H1 (cell line): Measurements from ENCODE around the gene ZC3H6. TPM values are rescaled to one million over a fixed set of nuclear protein-coding genes. Genes with fewer than 3 reads are reported as not detected.

Experiments used
- CTCF ChIA-PET: fragments of 300-600 bp; sonication (Branson Sonifier 250); formaldehyde crosslinking; loops from one replicate; lab custom pipeline; 2021; ENCODE audit not compliant: partially characterized antibody; lab: Charles Lee
- POLR2A ChIA-PET: fragments of 300-600 bp; sonication (Branson Sonifier 250); formaldehyde crosslinking; loops from one replicate; lab custom pipeline; 2021; ENCODE audit warnings: inconsistent platforms; ENCODE audit not compliant: partially characterized antibody; lab: Charles Lee
- DNase-seq, 2 experiments: peaks; one replicate each; pipeline versions ENCODE4 v3.0.0 to v3.0.0-alpha.2; 2010 to 2022; ENCODE audit warnings: low spot score in 2 of 2, low read depth in 1 of 2, mixed read lengths in 1 of 2
- FAIRE-seq: peaks from 2 replicates; lab custom pipeline; 2011; peaks lifted over from hg19 to GRCh38; lab: Jason Lieb, UNC
- H2AFZ ChIP-seq: 2 replicates; pipeline ENCODE4 v1.8.1; 2012; ENCODE audit warnings: low read length, inconsistent platforms
- H2AK5ac ChIP-seq: 2 replicates; pipeline ENCODE4 v1.6.1; 2013; ENCODE audit warnings: low read depth, low read length
- H2BK120ac ChIP-seq: replicated peaks from 2 replicates; pipeline ENCODE3; 2013; ENCODE audit warnings: low read depth, low read length, inconsistent platforms
- H2BK12ac ChIP-seq: 2 replicates; pipeline ENCODE4 v1.6.1; 2013; ENCODE audit warnings: low read depth, low read length
- H2BK15ac ChIP-seq: 2 replicates; pipeline ENCODE4 v1.6.1; 2013; ENCODE audit warnings: low read length
- H2BK20ac ChIP-seq: 2 replicates; pipeline ENCODE4 v1.6.1; 2013; ENCODE audit warnings: low read length
- H2BK5ac ChIP-seq: 2 replicates; pipeline ENCODE4 v1.6.1; 2013; ENCODE audit warnings: low read depth, low read length
- H3K14ac ChIP-seq: 2 replicates; pipeline ENCODE4 v1.6.1; 2013; ENCODE audit warnings: inconsistent platforms; ENCODE audit not compliant: insufficient read length
- H3K18ac ChIP-seq: 2 replicates; pipeline ENCODE4 v1.6.1; 2013; ENCODE audit warnings: low read length; ENCODE audit errors: extremely low read depth
- H3K23ac ChIP-seq: 2 replicates; pipeline ENCODE4 v1.6.1; 2013; ENCODE audit warnings: inconsistent platforms; ENCODE audit not compliant: insufficient read length
- H3K23me2 ChIP-seq: 2 replicates; pipeline ENCODE4 v1.6.1; 2013; ENCODE audit warnings: low read depth, low read length
- H3K27ac ChIP-seq: 2 replicates; pipeline ENCODE4 v1.6.1; 2011; ENCODE audit warnings: low read depth, low read length, inconsistent platforms
- H3K27me3 ChIP-seq, 4 experiments: replicated peaks in 1 of 4; 1 replicate in 1 of 4; 2 replicates in 3 of 4; pipeline versions ENCODE4 v1.6.1 to v1.8.1; 2011 to 2013; ENCODE audit warnings: low read length in 3 of 4, mild to moderate bottlenecking in 3 of 4, inconsistent platforms in 2 of 4, mixed read lengths in 2 of 4, moderate library complexity in 1 of 4; ENCODE audit not compliant: control insufficient read depth in 3 of 4, insufficient read depth in 3 of 4; ENCODE audit errors: extremely low read depth in 1 of 4
- H3K36me3 ChIP-seq, 4 experiments: 2 replicates each; pipeline versions ENCODE4 v1.6.1 to v1.8.1; 2011 to 2013; ENCODE audit warnings: mild to moderate bottlenecking in 4 of 4, low read length in 3 of 4, moderate library complexity in 2 of 4, control low read depth in 1 of 4, inconsistent platforms in 1 of 4; ENCODE audit not compliant: insufficient read depth in 4 of 4, control insufficient read depth in 2 of 4
- H3K4ac ChIP-seq: replicated peaks from 2 replicates; pipeline ENCODE3; 2013; ENCODE audit warnings: low read length, low read depth, mixed read lengths, inconsistent platforms; ENCODE audit not compliant: insufficient read length
- H3K4me1 ChIP-seq, 4 experiments: replicated peaks in 1 of 4; 1 replicate in 1 of 4; 2 replicates in 3 of 4; pipeline versions ENCODE4 v1.6.1 to v1.8.1; 2011 to 2013; ENCODE audit warnings: low read length in 3 of 4, inconsistent platforms in 2 of 4, mixed read lengths in 1 of 4; ENCODE audit not compliant: insufficient read depth in 4 of 4, control insufficient read depth in 3 of 4
- H3K4me2 ChIP-seq, 2 experiments: 2 replicates each; pipeline versions ENCODE4 v1.6.1 to v1.8.1; 2011 to 2013; ENCODE audit warnings: low read depth in 2 of 2, low read length in 2 of 2, control low read depth in 1 of 2, inconsistent platforms in 1 of 2, mild to moderate bottlenecking in 1 of 2; ENCODE audit not compliant: insufficient read depth in 1 of 2
- H3K4me3 ChIP-seq, 4 experiments: fragments of 200-600, 300-600 bp in 1 of 4; sonication (generic), shearing (Covaris generic), sonication (Bioruptor Twin) in 1 of 4; 2 replicates each; pipeline versions ENCODE4 v1.5.1 to v1.8.1; 2011 to 2016; ENCODE audit warnings: low read length in 4 of 4, low read depth in 3 of 4, control low read depth in 2 of 4, inconsistent platforms in 2 of 4, mild to moderate bottlenecking in 2 of 4, mixed read lengths in 1 of 4, moderate library complexity in 1 of 4; ENCODE audit not compliant: insufficient read depth in 2 of 4; ENCODE audit errors: extremely low read depth in 1 of 4
- H3K56ac ChIP-seq: replicated peaks from 2 replicates; pipeline ENCODE3; 2013; ENCODE audit warnings: low read depth, mild to moderate bottlenecking, mixed read lengths, low read length, inconsistent platforms; ENCODE audit not compliant: insufficient read length
- H3K79me1 ChIP-seq: 2 replicates; pipeline ENCODE4 v1.6.1; 2013; ENCODE audit warnings: low read depth, low read length, control low read depth
- H3K79me2 ChIP-seq, 2 experiments: 2 replicates each; pipeline versions ENCODE4 v1.6.1 to v1.8.1; 2012 to 2013; ENCODE audit warnings: low read length in 2 of 2, mild to moderate bottlenecking in 2 of 2, inconsistent platforms in 1 of 2; ENCODE audit not compliant: insufficient read depth in 2 of 2, control insufficient read depth in 1 of 2
- H3K9ac ChIP-seq, 4 experiments: replicated peaks in 1 of 4; 1 replicate in 1 of 4; 2 replicates in 3 of 4; pipeline versions ENCODE4 v1.6.1 to v1.8.1; 2011 to 2013; ENCODE audit warnings: low read depth in 3 of 4, low read length in 3 of 4, control low read depth in 2 of 4, mild to moderate bottlenecking in 2 of 4, moderate library complexity in 2 of 4, inconsistent platforms in 1 of 4; ENCODE audit errors: extremely low read depth in 1 of 4
- H3K9me3 ChIP-seq, 2 experiments: 2 replicates each; pipeline versions ENCODE4 v1.6.1 to v1.8.1; 2012 to 2013; ENCODE audit warnings: mild to moderate bottlenecking in 2 of 2, moderate library complexity in 2 of 2, control low read depth in 1 of 2, inconsistent platforms in 1 of 2, low read depth in 1 of 2, low read length in 1 of 2, mixed read lengths in 1 of 2; ENCODE audit not compliant: insufficient read depth in 2 of 2
- H4K20me1 ChIP-seq, 2 experiments: replicated peaks in 1 of 2; 2 replicates each; pipeline versions ENCODE3 to v1.8.1; 2011 to 2013; ENCODE audit warnings: inconsistent platforms in 2 of 2, low read length in 2 of 2, mild to moderate bottlenecking in 1 of 2; ENCODE audit not compliant: insufficient read depth in 2 of 2, control insufficient read depth in 1 of 2
- H4K5ac ChIP-seq: 2 replicates; pipeline ENCODE4 v1.6.1; 2013; ENCODE audit warnings: low read length, low read depth, mixed read lengths, inconsistent platforms; ENCODE audit not compliant: insufficient read length
- H4K8ac ChIP-seq: 2 replicates; pipeline ENCODE4 v1.8.0; 2013; ENCODE audit warnings: mild to moderate bottlenecking, moderate library complexity, low read length, inconsistent platforms; ENCODE audit not compliant: insufficient read depth; ENCODE audit errors: extremely low read depth
- H4K91ac ChIP-seq: replicated peaks from 2 replicates; pipeline ENCODE3; 2013; ENCODE audit warnings: low read length, mixed read lengths, inconsistent platforms; ENCODE audit not compliant: insufficient read length
- SP2 ChIP-seq: IDR thresholded peaks from 2 replicates; pipeline ENCODE4 v1.6.1; 2012; ENCODE audit warnings: mild to moderate bottlenecking, low read length, inconsistent platforms
- TAF1 ChIP-seq: IDR thresholded peaks from 2 replicates; pipeline ENCODE4 v1.6.1; 2011; ENCODE audit warnings: mild to moderate bottlenecking, low read depth, low read length
- WGBS, 2 experiments: shearing (Covaris generic) in 1 of 2; methylation state at CpG; one replicate each; pipeline versions ENCODE4 v1.1.6 to v1.1.7; 2013 to 2015; ENCODE audit warnings: low lambda C conversion rate in 2 of 2, mixed read lengths in 2 of 2, inconsistent platforms in 1 of 2, low coverage in 1 of 2, missing lambda C conversion rate in 1 of 2; ENCODE audit not compliant: insufficient replicate concordance in 2 of 2, insufficient coverage in 1 of 2, insufficient read length in 1 of 2; ENCODE audit errors: extremely low coverage in 1 of 2, missing lambda C conversion rate in 1 of 2; 5-methylcytosine and 5-hydroxymethylcytosine counted together
- polyA plus RNA-seq, 7 experiments: library from polyadenylated mRNA; depleted of rRNA in 3 of 7; stranded (reverse) in 5 of 7; unstranded in 2 of 7; fragments of >200 nt in 5 of 7; fragments of 200-250 nt in 2 of 7; gene quantifications; 1 replicate in 5 of 7; 2 replicates in 1 of 7; 4 replicates in 1 of 7; pipeline versions ENCODE4 v1.2.1 to v1.2.3, GENCODE V29; 2011 to 2013; ENCODE audit warnings: missing spikeins in 2 of 7, mixed read lengths in 2 of 7
- total RNA-seq: library from RNA; stranded (reverse); fragmentation: NEBNext Ultra II Directional; extraction: Animal tissue kit (Norgen Biotek cat#: 25700); gene quantifications from 2 replicates; pipeline ENCODE4 v1.2.1, GENCODE V29; 2021

The ZC3H6 gene
- total and polyA plus RNA-seq, 2 of the 8 experiments (the other 6 are each of a cell fraction or from before 2014, with no cell fraction given): 1.4 to 6.9 TPM

- no peaks in the 10 kb centered on the region for H3K4me1 ChIP-seq
- no peak overlapping the region for H2AK5ac ChIP-seq
- no peak overlapping the region for H2AFZ ChIP-seq
- POLR2A ChIA-PET: no interaction called here
- DNase-seq: no peak
- H3K56ac ChIP-seq: no peak overlapping the region
- H2BK15ac ChIP-seq: no peak overlapping the region
- no peaks in the 10 kb centered on the region for H3K79me1 ChIP-seq
- H3K23me2 ChIP-seq: no peaks in the 10 kb centered on the region
- no peaks in the 10 kb centered on the region for H3K9me3 ChIP-seq
- CTCF ChIA-PET: no interaction called here
- H2BK20ac ChIP-seq: no peak overlapping the region
- no peak overlapping the region for H2BK12ac ChIP-seq
- H3K79me2 ChIP-seq: no peaks in the 10 kb centered on the region
- FAIRE-seq: no peak
- no peak overlapping the region for H3K4ac ChIP-seq
- H3K27me3 ChIP-seq: no peaks in the 10 kb centered on the region
- no peaks in the 10 kb centered on the region for H4K20me1 ChIP-seq
- no peak overlapping the region for H4K5ac ChIP-seq
- no peak overlapping the region for H3K14ac ChIP-seq
- TF ChIP-seq SP2: no peak
- TF ChIP-seq TAF1: no peak
- H3K4me3 ChIP-seq: no peak overlapping the region
- H3K18ac ChIP-seq: no peak overlapping the region
- H2BK5ac ChIP-seq: no peak overlapping the region
- no peak overlapping the region for H4K91ac ChIP-seq
- no peak overlapping the region for H2BK120ac ChIP-seq
- H3K36me3 ChIP-seq: no peaks in the 10 kb centered on the region
- H3K9ac ChIP-seq: no peak overlapping the region
- no peak overlapping the region for H3K23ac ChIP-seq
- no peak overlapping the region for H4K8ac ChIP-seq
- no peak overlapping the region for H3K4me2 ChIP-seq
- 87% methylated on average over 3 of the region's 3 CpGs; no CpG with 5 or more reads in 1 of the 2 experiments for WGBS, 2 experiments
- no peak overlapping the region for H3K27ac ChIP-seq
These were observed 14.7 kb downstream of the ZC3H6 start for GRCh38 chr2:112290088-112290487.
